NCI-H774 (cell line): ENCODE data around the gene GBA3.

ENCODE experiments used
- DNase-seq: peaks from one replicate; lab custom pipeline; 2025; lab: John Stamatoyannopoulos, UW

The GBA3 gene

DNA sequence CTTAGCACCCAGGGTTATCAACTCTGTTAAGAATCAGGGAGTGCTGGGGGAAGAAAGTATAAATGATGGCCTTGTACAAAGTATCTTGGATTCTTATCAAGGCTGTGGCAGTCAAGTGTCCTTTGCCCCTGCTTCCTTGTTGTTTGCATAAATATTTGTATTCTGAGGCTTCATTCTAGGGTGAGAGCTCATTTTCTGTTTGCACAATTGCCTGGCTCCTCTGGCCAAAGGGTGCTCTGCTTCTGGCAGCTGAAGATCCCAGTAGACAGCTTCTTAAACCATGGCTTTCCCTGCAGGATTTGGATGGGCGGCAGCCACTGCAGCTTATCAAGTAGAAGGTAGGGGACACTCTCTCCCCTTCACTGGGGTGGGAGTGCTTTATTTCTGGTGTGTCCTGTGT is at the start of gene GBA3:
TSS of gene GBA3 (plus strand) at position 202 of the 400 bp plus-strand sequence.
- DNase-seq: peak; percentile 31

- no peak for DNase-seq
Observed at GRCh38 chr4:22643952-22644351, 48.8 kb upstream of the GBA3 start.

DNA sequence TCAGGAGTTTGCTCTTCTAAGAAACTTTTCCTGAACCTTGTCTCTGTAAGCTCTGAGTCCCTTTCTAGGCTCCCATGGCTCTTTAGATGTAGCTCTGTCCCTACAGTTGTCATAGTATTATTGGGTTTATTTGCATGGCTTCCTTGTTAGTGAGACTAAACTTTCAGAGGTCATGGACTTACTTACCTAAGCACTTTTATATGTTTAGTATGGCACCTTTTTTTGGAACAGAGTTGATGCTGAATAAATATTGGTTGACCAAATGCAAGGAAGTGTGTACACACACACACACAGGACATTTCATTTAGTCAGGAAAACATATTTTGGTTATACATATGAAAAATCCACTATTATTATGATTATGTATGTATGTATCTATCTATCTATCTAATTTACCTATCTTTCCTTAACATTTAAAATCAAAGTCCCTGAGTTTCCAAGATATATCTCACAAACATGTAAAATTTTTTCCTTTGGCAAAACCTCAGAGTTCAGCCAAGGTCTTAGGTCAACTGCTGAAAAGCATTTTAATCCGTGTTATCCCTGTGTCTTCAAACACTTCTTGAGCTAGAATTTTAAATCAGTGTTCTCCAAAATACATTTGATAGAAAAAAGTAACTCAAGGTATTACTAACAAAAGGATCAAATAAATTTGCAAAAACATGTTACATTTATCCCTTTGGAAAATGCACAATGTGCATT is 47.1 kb upstream of the GBA3 start:
- no peak for DNase-seq

GRCh38 chr4:22648996-22649395 is 43.7 kb upstream of the GBA3 start:
- DNase-seq: no peak

- DNase-seq: no peak
Observed at GRCh38 chr4:22650771-22651170, 42.0 kb upstream of the GBA3 start.

DNA sequence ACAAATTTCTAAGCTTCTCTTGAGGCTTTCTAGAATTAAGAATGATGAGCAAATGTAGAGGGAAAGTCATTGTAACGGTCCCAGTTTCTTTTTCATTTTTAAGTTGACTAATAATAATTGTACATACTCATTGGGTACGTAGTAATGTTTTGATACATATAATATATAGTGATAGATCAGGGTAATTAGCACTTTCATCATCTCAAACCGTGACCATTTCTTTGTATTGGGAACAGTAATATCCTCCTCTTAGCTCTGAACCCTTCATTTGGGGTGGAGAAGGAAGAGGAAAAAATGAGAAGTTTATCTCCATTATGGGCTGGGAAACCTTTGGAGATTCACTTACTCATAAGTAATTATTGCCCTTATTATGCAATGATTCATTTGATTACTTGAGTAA is 39.0 kb upstream of the GBA3 start:
- no peak for DNase-seq

DNA sequence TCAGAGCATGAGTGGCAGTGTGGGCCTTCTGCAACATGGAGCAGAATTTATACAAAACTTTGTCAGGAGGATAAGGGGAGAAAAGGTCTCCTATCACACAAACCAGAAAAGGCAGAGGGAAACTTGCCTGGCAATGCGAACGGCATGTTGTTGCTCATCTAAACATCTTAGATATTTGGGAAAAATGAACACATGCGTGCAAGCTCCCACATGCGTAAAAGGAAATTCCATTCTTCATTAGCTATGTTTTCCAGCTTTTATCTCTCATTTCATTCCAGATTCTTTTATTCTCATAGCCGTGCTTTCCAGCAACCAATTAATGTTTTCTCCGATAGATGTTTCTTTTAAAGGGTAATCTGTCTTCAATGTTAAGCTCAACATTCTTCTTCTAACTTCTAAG is 31.3 kb upstream of the GBA3 start:
- no peak for DNase-seq

DNA sequence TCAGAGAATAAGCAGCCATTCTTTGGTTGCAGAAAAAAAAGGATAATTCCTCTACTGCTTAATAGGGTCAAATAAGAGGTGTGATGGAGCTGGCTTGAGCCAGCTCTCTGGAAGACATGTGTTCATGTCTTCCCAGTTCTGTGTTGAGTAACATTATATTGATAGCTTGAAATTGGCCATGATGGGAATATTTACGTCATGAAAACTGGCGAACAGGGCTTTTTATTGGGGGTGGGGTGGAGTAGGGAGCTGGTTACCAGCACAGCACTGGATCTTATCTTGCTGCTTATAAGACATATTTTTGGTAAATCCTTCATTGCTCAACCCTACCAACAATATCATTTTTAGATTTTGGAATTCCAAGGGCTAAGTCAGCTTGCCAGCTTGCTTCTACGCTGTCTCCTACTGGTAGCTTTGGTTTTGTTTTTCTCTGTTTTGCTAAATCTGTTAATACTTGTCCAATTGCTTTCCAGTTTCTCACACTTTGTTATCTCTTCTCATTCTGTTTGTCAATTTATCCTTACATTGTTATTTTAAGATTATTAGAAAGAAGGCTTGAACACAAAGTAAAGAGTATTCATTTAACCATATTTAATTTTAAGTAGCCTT is 25.3 kb upstream of the GBA3 start:
- DNase-seq: no peak

DNA sequence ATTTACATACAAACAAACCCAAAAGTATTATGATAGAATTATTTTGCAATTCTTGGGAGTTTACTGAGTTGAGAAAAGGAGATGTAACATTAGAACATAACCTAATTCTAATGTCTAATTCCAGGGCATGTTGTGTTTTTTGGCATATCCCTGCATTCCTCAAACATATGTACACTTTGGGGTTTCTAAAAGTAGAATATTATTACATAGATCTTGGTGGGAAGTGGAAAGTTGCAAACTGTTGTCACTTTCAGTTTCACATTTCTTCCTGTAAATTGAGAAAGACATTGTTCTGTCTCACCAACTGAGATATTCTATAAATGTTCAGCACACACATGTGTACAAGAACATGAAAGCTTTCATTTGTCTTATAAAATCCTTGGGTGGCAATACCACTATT is 24.4 kb upstream of the GBA3 start:
- DNase-seq: no peak

- no peak for DNase-seq
Observed at GRCh38 chr4:22668702-22669101, 24.0 kb upstream of the GBA3 start.

DNA sequence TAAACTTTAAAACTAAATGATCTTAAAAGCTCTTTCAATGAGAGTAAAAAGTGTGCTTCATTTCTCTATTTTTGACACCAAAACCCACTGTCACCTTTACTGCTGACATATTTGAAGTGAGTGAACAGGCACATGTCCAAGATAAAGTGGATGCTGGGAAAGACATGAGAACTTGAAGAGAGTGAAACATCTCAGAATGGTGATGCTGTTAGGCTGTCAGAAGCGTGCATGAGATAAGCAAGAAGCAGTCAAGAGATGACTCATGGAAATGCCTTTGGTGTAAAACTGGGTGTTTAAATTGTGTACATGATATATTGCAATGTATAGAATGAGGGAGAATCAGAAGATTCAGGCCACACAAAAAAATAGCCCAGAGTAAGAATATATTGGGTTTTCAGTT is 21.8 kb upstream of the GBA3 start:
- DNase-seq: no peak

DNA sequence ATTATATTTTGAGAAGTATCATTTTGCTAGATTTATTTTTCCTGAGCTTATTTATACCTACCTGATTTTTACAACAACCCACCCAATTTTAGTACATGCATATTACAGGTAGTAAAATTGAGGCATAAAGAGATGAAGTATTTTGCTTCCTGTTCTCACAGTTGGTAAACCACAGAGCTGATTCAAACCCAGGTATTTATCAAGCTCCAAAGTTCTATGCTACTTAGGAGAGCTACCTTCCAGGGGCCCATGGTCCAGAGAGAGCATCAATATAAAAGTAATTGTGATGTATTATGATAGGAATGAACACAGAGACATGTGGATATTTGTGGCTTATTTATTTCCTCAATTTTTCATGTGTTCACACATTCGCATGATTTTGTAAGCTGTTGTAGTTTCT is 20.2 kb upstream of the GBA3 start:
- no peak for DNase-seq

DNA sequence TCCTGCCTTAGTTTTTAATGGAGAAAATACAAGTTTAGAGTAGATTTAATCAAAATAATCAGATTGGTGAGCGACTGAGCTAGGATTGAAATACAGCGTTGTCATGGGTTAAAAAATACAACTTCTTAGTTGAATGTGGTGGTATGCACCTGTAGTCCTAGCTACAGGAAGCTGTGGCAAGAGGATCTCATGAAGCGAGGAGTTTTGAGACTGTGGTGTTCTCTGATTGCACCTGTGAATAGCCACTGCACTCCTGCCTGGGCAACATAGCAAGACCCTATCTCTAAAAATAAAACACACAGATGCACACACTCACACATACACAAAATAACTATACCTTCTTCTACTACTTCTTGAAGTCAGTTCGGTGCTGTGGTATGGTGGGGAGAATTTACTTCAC is 19.8 kb upstream of the GBA3 start:
- DNase-seq: no peak

DNA sequence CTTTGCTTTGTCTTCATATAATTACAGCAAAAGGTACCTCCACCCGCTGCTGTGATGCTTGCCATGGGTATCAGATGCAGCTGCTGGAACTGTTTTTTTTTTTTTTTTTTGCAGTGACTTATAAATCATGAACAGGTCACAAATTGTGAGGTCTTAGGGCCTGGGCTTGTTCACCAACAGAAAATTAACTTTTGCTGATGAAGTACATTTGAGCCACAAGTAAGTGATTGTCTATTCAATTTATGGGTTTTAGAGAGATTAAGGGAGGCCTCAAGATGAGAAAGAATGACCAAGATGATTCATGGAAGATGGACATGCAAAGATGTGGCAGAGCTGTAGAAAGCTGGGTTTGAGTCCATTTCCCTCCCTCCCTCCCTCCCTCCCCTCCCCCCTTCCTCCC is 18.0 kb upstream of the GBA3 start:
- DNase-seq: no peak

GRCh38 chr4:22676063-22676462 is 16.7 kb upstream of the GBA3 start:
- DNase-seq: no peak

- no peak for DNase-seq
Observed at GRCh38 chr4:22677780-22678179, 15.0 kb upstream of the GBA3 start.

DNA sequence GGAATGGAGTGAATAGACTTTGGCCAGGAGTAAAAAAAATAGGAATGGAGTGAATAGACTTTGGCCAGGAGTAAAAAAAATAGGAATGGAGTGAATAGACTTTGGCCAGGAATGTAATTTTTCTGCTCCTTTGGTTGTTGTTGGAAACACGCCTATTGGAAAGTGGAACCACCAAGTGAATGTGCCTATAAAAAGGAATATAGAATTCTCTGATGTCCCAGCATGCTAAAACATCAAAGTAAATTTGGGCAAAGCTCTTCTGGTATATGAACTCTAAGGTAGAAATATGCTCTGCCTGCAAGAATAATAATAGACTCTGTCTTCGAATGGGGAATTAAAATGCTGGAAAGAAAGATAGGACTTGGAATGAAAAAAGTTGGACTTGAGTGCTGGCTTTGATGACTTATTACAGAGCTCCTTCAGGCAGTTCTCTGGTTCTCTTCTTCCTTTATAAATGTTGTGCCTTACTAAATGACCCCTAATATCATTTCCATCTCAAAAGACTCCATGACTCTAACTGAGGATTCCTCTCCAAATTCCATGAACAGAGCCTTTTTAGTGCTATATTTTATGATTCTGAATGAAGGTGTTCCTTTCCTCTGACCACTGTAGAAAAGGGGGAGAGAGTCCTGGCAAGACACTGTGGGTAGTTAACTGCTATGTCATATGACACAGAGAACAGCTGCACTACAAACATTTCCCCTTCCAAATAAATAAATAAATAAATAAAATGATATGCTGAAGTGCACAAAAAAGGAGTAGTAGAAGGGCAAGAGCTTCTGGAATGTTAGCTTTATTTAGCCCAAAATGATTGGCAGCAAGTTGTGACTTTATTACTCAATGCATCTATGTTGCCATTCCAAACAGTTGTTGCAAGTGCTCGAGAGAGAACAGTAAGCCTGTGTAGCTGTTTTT is 13.5 kb upstream of the GBA3 start:
- no peak for DNase-seq

GRCh38 chr4:22680065-22680642 is 12.6 kb upstream of the GBA3 start:
- DNase-seq: no peak

- DNase-seq: no peak
Observed at GRCh38 chr4:22683726-22684125, 9.0 kb upstream of the GBA3 start.

DNA sequence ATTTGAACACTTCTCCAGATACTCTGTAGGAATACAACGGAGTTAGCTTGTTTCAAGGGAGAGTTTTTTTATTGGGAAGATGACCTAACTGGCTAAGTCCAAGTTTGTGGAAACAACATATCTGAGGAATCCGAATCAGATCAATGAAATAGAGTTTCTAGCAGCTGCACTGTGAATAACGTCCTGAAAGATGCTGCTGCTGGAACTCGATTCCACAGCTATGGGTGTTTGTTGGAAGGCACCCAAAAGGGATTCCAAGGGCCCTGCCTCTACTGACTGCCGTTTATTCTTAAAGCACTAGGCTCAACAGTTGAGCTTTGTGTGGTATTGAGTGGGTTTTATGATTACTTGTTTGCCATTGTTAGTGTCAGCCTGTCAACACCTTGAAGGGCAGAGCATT is 6.6 kb upstream of the GBA3 start:
- DNase-seq: peak; percentile 41

DNA sequence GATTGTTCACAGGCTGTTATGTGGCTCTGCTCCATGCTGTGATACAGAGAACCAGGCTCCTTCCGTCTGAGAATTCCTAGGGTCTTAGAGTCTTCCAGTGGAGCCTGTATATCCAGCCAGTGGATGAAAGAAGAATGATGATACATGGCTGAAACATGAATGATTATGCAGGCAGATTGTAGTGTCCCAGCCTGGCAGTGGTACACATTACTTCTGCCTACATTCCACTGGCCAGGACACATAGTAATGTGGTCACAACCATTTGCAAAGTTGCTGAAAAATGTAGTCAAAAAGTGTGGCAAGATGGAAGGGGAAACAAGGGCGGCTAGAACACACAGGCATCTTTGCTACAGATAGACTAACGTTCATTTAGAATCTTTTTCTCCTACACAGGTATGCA is 4.5 kb upstream of the GBA3 start:
- DNase-seq: no peak

DNA sequence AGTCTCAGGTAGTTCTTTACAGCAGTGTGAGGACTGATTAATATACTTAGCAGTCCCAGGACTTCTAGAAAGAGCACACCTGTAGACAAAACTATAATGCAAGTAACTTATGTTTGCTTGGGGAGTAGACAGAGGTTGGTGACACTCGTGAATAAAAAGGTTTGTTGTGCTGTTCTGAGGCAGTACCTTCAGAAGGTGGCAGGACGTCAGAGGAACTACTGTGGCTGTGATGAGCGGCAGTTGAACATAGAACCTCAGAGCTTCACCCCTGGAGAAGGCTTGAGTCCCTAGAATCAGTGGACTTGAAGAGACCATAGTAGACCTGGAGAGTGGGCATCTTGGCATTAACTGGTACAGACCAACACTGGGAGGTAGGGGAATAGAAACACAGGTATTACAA is 3.3 kb upstream of the GBA3 start:
- no peak for DNase-seq

DNA sequence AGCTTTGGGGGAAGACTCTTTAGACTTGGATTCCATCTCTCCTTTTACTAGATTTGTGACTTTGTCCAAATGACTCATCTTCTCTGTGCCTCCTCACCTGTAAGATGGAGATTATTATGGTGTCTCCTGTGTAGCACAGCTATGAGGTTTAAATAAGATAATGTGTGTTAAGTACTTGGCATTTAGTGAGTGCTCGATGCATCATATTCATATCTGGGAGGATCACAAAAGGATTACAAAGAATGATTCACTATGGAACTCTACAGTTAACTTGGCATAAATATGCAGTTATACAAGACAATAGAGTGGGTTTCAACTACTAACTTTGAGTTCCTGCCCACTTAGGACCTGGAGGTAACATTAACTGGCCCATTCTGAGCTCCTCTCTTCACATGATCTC is 2.3 kb downstream of the GBA3 start:
- no peak for DNase-seq
